HL-60 (cell line): ENCODE data around the gene EDEM2.

Experiments
- GABPA ChIP-seq: IDR thresholded peaks from 2 replicates; pipeline ENCODE4 v1.6.1; 2012; ENCODE audit warnings: low read depth
- POLR2AphosphoS5 ChIP-seq: IDR thresholded peaks from 2 replicates; pipeline ENCODE4 v1.6.1; 2012; ENCODE audit warnings: low read depth
- TF ChIP-seq, protein P1 (sequence below): IDR thresholded peaks from one replicate; pipeline ENCODE4 v1.5.1; 2011; ENCODE audit warnings: low read length, control low read depth, inconsistent platforms; ENCODE audit not compliant: insufficient read depth

- TF ChIP-seq, protein P1, sequence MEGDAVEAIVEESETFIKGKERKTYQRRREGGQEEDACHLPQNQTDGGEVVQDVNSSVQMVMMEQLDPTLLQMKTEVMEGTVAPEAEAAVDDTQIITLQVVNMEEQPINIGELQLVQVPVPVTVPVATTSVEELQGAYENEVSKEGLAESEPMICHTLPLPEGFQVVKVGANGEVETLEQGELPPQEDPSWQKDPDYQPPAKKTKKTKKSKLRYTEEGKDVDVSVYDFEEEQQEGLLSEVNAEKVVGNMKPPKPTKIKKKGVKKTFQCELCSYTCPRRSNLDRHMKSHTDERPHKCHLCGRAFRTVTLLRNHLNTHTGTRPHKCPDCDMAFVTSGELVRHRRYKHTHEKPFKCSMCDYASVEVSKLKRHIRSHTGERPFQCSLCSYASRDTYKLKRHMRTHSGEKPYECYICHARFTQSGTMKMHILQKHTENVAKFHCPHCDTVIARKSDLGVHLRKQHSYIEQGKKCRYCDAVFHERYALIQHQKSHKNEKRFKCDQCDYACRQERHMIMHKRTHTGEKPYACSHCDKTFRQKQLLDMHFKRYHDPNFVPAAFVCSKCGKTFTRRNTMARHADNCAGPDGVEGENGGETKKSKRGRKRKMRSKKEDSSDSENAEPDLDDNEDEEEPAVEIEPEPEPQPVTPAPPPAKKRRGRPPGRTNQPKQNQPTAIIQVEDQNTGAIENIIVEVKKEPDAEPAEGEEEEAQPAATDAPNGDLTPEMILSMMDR, result no peak
- TF ChIP-seq POLR2AphosphoS5, result no peak
- TF ChIP-seq GABPA, result no peak
Observed at GRCh38 chr20:35171438-35171752, 24.3 kb upstream of the EDEM2 start.
